Subcutaneous adipose tissue (tissue), 4 donors: ENCODE measurements around the gene MYMX. TPM values are rescaled to one million over a fixed set of nuclear protein-coding genes. Genes with fewer than 3 reads are reported as not detected.

Experiments
- total RNA-seq, 4 donors: library from RNA; depleted of rRNA; stranded (reverse); fragments of >200 nt; gene quantifications; one replicate each; pipeline ENCODE4 v1.1.0, GENCODE V29; 2016
- TF ChIP-seq, protein P1 (sequence below): fragments of 450-650 bp; IDR thresholded peaks from one replicate; pipeline ENCODE4 v1.5.1; 2016; ENCODE audit warnings: low read depth, mild to moderate bottlenecking, control low read depth, antibody characterized with exemption, moderate library complexity

Gene MYMX
- 1 to 10 TPM in 3 of 4 donors, under 1 TPM in 1; 0.98 to 2.6 (median 1.8) TPM for total RNA-seq

DNA sequence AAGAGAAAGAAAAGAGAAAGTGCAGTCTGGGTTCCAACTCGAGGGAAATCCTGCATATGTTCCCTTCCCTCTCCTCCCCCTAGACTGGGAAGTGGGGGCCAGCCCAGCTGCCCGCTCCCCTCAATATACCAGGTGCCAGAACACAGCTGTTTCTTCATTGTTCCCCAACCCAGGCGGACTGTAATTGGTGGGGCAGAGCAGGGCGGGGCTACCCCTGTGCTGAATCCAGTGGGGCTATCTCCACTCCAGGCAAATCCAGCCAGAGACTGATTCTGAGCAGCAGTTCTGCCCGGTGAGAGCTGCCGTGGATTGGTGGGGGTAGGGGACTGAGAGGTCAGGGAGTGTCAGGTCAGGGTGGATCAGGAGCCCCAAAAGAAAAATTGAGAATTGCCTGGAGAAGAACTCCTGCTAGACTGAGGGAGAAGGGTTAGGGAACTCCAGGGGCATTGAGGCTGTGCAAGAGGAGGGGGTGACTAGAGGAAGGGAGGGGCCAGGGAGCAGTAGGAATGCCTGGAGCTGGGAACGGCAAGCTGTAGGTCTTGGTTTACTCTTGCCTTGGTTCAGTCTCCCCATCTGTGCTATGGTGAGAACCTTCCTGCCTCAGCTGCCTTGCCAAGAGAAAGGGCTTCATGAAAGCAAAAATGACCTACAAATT lies at the start of gene MYMX:
MYMX (plus strand) TSS at position 250 of the 655 bp plus-strand sequence. CDS start 546 bp downstream, outside the sequence.
- TF ChIP-seq, protein P1, sequence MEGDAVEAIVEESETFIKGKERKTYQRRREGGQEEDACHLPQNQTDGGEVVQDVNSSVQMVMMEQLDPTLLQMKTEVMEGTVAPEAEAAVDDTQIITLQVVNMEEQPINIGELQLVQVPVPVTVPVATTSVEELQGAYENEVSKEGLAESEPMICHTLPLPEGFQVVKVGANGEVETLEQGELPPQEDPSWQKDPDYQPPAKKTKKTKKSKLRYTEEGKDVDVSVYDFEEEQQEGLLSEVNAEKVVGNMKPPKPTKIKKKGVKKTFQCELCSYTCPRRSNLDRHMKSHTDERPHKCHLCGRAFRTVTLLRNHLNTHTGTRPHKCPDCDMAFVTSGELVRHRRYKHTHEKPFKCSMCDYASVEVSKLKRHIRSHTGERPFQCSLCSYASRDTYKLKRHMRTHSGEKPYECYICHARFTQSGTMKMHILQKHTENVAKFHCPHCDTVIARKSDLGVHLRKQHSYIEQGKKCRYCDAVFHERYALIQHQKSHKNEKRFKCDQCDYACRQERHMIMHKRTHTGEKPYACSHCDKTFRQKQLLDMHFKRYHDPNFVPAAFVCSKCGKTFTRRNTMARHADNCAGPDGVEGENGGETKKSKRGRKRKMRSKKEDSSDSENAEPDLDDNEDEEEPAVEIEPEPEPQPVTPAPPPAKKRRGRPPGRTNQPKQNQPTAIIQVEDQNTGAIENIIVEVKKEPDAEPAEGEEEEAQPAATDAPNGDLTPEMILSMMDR = no peak

DNA sequence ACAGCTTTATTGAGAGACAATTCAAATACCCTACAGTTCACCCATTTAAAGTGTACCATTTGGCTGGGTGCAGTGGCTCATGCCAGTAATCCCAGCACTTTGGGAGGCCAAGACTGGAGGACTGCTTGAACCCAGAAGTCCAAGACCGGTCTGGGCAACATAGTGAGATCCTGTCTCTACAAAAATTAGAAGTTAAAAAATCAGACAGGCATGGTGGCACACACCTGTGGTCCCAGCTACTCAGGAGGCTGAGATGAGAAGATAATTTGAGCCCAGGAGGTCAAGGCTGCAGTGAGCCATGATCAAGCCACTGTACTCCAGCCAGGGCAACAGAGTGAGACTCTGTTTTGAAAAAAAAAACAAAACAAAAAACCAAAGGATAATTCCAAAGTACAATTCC lies 49.2 kb upstream of the MYMX start:
- TF ChIP-seq, protein P1 = no peak

DNA sequence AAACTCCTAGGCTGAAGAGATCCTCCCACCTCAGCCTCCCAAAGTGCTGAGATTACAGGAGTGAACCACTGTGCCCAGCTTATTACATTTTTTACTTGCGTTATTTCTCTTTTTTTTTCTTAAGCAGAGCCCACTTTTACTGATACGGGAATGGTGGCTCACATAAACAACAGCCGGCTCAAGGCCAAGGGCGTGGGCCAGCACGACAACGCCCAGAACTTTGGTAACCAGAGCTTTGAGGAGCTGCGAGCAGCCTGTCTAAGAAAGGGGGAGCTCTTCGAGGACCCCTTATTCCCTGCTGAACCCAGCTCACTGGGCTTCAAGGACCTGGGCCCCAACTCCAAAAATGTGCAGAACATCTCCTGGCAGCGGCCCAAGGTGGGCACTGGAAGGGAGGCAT lies 47.6 kb upstream of the MYMX start:
- TF ChIP-seq, protein P1 = no peak

DNA sequence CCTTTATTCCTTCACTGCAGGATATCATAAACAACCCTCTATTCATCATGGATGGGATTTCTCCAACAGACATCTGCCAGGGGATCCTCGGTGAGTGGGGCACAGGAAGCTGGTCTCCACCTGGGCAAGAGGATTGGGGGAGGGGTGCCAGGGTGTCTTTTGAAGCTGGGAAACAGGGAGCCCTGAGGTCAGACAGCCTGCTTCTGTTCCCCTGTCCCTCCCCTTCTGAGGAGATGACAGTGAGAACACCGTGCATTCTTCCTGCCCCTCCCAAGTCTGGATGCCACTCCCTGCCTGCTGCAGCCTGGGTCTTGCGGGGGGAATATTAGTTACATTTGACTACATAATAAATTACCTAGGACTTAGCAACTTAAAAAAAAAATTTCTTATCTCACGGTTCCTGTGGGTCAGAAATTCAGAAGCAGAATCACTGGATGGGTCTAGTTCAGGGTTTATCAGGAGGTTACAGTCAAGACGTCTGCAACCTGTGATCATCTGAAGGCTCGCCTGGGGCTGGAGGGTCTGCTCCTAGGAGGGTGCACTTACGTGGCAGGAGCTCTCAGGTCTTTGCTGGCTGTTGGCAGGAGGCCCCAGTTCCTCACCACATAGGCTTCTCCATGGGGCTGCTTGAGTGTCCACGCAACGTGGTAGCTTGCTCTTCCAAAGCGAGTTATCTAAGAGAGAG lies 46.7 kb upstream of the MYMX start:
- TF ChIP-seq, protein P1 = no peak

DNA sequence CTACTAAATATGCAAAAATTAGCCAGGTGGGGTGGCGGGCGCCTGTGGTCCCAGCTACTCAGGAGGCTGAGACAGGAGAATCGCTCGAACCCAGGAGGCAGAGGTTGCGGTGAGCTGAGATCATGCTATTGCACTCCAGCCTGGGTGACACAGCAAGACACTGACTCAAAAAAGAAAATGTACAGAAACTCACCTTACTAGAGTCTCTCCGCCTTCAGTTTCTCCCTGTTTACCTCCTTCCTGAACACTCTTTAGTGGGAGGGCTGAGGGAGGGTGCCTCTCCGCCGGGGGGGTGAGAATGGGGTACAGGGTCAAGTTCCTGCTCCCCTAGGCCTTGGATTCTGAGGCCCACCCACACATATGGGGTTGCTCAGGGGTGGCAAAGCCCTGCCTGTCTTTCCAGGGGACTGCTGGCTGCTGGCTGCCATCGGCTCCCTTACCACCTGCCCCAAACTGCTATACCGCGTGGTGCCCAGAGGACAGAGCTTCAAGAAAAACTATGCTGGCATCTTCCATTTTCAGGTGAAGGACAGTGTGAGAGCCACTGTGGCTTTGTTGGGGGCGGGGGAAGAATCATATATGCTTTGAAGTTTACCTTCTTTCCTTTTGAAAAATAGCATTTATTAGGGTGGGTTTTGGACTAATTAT lies 44.7 kb upstream of the MYMX start:
- TF ChIP-seq, protein P1 = no peak

DNA sequence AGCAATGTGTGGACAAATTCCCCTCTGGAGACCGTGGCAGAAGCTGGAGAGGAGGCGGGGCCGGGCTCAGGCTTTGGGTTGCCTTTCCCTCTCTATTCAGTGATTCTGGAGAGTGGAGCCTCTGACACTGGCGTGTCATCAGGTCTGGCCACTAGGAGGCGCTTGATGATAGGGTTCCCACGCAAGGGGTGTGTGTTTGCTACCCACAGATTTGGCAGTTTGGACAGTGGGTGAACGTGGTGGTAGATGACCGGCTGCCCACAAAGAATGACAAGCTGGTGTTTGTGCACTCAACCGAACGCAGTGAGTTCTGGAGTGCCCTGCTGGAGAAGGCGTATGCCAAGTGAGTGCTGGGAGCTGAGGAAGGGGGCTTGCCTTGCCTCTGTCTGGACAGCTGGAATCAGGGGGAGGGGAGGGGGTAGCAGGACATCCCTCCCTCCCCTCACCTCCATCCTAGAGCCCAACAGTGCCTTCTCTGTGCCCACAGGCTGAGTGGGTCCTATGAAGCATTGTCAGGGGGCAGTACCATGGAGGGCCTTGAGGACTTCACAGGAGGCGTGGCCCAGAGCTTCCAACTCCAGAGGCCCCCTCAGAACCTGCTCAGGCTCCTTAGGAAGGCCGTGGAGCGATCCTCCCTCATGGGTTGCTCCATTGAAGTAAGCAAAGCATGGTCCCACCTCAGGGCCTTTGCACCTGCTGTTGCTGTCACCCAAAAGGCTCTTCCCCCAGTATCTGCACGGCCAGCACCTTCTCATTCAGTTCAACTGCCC lies 43.8 kb upstream of the MYMX start:
- TF ChIP-seq, protein P1 = no peak
